Activated naive CD4-positive, alpha-beta T cell treated with anti-CD3 and anti-CD28 coated beads, Interleukin-2, amount 50 U/mL, for 24 hours (primary cell): Measurements from ENCODE around the gene COIL.

Experiments used
- H3K27ac Mint-ChIP-seq: one replicate; pipeline ENCODE4 v1.8.0; 2021; ENCODE audit warnings: mild to moderate bottlenecking, mixed read lengths
- H3K27me3 Mint-ChIP-seq: one replicate; pipeline ENCODE4 v1.8.0; 2021; ENCODE audit warnings: mixed read lengths
- H3K36me3 Mint-ChIP-seq: one replicate; pipeline ENCODE4 v1.8.0; 2021; ENCODE audit warnings: mixed read lengths
- H3K4me1 Mint-ChIP-seq: one replicate; pipeline ENCODE4 v1.8.0; 2021; ENCODE audit warnings: mixed read lengths
- H3K4me3 Mint-ChIP-seq: one replicate; pipeline ENCODE4 v1.8.0; 2021; ENCODE audit warnings: mild to moderate bottlenecking, mixed read lengths
- H3K9me3 Mint-ChIP-seq: one replicate; pipeline ENCODE4 v1.8.0; 2021; ENCODE audit warnings: mixed read lengths

The COIL gene

GRCh38 chr17:56890906-56891674 is 69.8 kb downstream of the COIL start:
- no peaks in the 10 kb centered on the region for H3K27me3 Mint-ChIP-seq
- no peaks in the 10 kb centered on the region for H3K9me3 Mint-ChIP-seq
- H3K36me3 Mint-ChIP-seq, result peaks cover 52% of the 10 kb centered on the region
- no peak overlapping the region for H3K4me3 Mint-ChIP-seq
- H3K27ac Mint-ChIP-seq, result no peak overlapping the region
- H3K4me1 Mint-ChIP-seq, result no peaks in the 10 kb centered on the region

- Mint-ChIP-seq H3K4me3 (no peak overlapping the region), H3K9me3 (no peaks in the 10 kb centered on the region), H3K4me1 (no peaks in the 10 kb centered on the region), H3K36me3 (peaks cover 53% of the 10 kb centered on the region), H3K27ac (no peak overlapping the region), H3K27me3 (no peaks in the 10 kb centered on the region)
Measured at GRCh38 chr17:56890390-56890789, 70.5 kb downstream of the COIL start.
